Activated CD4-positive, alpha-beta memory T cell treated with anti-CD3 and anti-CD28 coated beads, Interleukin-2, amount 10 ng/mL, durations not matched to agents 7 days and 5 days (primary cell): ENCODE measurements around the gene PSMD1. TPM values are rescaled to one million over a fixed set of nuclear protein-coding genes. Genes with fewer than 3 reads are reported as not detected.

ENCODE experiments used
- CTCF ChIA-PET: fragments of 350-600 bp; sonication (Branson Sonifier 250); formaldehyde crosslinking; loops from one replicate; lab custom pipeline; 2021; ENCODE audit warnings: antibody characterized with exemption, inconsistent platforms; lab: Charles Lee
- POLR2A ChIA-PET: fragments of 350-600 bp; sonication (Branson Sonifier 250); formaldehyde crosslinking; loops from one replicate; lab custom pipeline; 2021; ENCODE audit warnings: antibody characterized with exemption; lab: Charles Lee
- DNase-seq: peaks from one replicate; pipeline ENCODE4 v3.0.0-alpha.2; 2020
- H3K27ac Mint-ChIP-seq: one replicate; pipeline ENCODE4 v1.8.0; 2021; ENCODE audit warnings: mild to moderate bottlenecking, mixed read lengths
- H3K27me3 Mint-ChIP-seq: one replicate; pipeline ENCODE4 v1.8.0; 2021; ENCODE audit warnings: mixed read lengths
- H3K36me3 Mint-ChIP-seq: one replicate; pipeline ENCODE4 v1.8.0; 2021; ENCODE audit warnings: low read depth, mixed read lengths
- H3K4me1 Mint-ChIP-seq: one replicate; pipeline ENCODE4 v1.8.0; 2021; ENCODE audit warnings: mixed read lengths
- H3K4me3 Mint-ChIP-seq: one replicate; pipeline ENCODE4 v1.8.0; 2021; ENCODE audit warnings: mild to moderate bottlenecking, mixed read lengths
- H3K9me3 Mint-ChIP-seq: one replicate; pipeline ENCODE4 v1.8.0; 2021; ENCODE audit warnings: mixed read lengths
- total RNA-seq, 2 experiments: library from RNA; stranded (reverse); gene quantifications; one replicate each; pipeline ENCODE4 v1.2.3, GENCODE V29; 2021

The PSMD1 gene
- total RNA-seq, 2 experiments from 2014 or later = 79.3 to 80.0 TPM

DNA sequence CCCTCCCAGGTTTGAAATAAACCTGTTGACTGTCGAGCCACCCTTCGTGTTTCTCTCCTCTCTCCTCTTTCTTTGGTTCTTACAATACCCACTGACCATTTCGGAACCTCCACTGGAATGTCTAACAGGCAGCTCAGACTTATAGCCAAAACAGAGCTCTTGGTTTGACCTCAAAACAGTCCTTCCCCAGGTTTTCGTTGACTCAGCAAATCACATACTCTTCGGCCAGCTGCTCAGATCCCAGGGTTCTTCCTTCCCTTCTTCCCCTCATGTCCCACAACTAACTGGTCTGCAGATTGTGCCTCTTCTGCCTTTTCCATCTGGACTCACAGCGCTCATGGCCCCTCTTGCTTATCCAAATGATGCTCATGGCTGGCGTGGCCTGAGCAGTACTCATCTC is 146.4 kb downstream of the PSMD1 start:
- Mint-ChIP-seq H3K36me3 (no peaks in the 10 kb centered on the region), H3K27ac (no peak overlapping the region), H3K4me1 (peaks cover 6% of the 10 kb centered on the region), H3K4me3 (no peak overlapping the region), H3K27me3 (peaks cover 19% of the 10 kb centered on the region), H3K9me3 (no peaks in the 10 kb centered on the region)
- no peak for DNase-seq
- POLR2A ChIA-PET = no interaction called here
- CTCF ChIA-PET = no interaction called here

- Mint-ChIP-seq H3K4me3 (no peak overlapping the region), H3K4me1 (peaks cover 2% of the 10 kb centered on the region), H3K36me3 (no peaks in the 10 kb centered on the region), H3K27me3 (peaks cover 16% of the 10 kb centered on the region), H3K27ac (no peak overlapping the region), H3K9me3 (no peaks in the 10 kb centered on the region)
- ChIA-PET POLR2A (no interaction called here), CTCF (no interaction called here)
- no peak for DNase-seq
Measured at GRCh38 chr2:231204146-231204545, 147.5 kb downstream of the PSMD1 start.

DNA sequence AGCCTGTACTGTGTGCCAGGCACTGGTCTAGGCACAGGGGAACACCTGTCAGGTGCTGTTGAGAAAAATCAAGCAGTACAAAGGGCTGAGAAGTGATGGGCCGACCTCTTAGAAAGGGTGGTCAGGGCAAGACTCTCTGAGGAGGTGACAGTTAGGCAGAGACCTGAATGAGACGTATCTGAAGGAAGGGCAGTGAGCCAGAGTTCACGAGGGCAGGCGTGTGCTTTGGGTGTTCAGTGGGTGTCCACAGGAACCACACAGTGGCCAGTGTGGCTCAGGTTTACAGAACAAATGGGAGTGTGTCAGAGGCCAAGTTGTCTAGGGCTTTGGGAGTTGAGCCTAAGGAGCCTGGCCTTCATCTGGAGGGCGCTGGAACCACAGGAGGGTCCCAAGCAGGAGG is 147.9 kb downstream of the PSMD1 start:
- CTCF ChIA-PET = interaction anchor here (0.7 kb wide), 1 partner anchor 196 kb away, joined by 3 read pairs; no protein-coding TSS in a partner anchor
- no peak overlapping the region for H3K4me3 Mint-ChIP-seq
- DNase-seq = no peak
- no peaks in the 10 kb centered on the region for H3K4me1 Mint-ChIP-seq
- POLR2A ChIA-PET = no interaction called here
- H3K27ac Mint-ChIP-seq = no peak overlapping the region
- no peaks in the 10 kb centered on the region for H3K36me3 Mint-ChIP-seq
- no peaks in the 10 kb centered on the region for H3K9me3 Mint-ChIP-seq
- peaks cover 14% of the 10 kb centered on the region for H3K27me3 Mint-ChIP-seq

- H3K9me3 Mint-ChIP-seq = no peaks in the 10 kb centered on the region
- no peak for DNase-seq
- H3K27ac Mint-ChIP-seq = no peak overlapping the region
- CTCF ChIA-PET = no interaction called here
- no peaks in the 10 kb centered on the region for H3K36me3 Mint-ChIP-seq
- no peaks in the 10 kb centered on the region for H3K27me3 Mint-ChIP-seq
- POLR2A ChIA-PET = no interaction called here
- H3K4me3 Mint-ChIP-seq = no peak overlapping the region
- no peaks in the 10 kb centered on the region for H3K4me1 Mint-ChIP-seq
Measured at GRCh38 chr2:231207734-231208133, 151.1 kb downstream of the PSMD1 start.

DNA sequence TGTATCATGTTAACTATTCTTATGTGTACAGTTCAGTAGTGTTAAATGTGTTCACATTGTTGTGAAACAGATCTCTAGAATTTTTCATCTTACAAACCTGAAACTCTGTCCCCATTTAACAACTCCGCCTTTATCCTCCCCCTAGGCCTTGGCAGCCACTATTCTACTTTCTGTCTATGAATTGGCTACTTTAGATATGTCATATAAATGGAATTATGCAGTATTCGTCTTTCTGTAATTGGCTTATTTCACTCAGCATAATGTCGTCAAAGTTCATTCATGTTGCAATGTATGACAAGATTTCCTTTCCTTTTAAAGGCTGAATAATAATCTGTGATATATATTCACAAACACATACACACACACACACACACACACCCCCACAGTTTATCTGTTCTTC is 154.1 kb downstream of the PSMD1 start:
- no peaks in the 10 kb centered on the region for H3K36me3 Mint-ChIP-seq
- H3K9me3 Mint-ChIP-seq = no peaks in the 10 kb centered on the region
- no peak for DNase-seq
- H3K27me3 Mint-ChIP-seq = peaks cover 2% of the 10 kb centered on the region
- ChIA-PET CTCF (no interaction called here), POLR2A (no interaction called here)
- no peak overlapping the region for H3K4me3 Mint-ChIP-seq
- no peaks in the 10 kb centered on the region for H3K4me1 Mint-ChIP-seq
- H3K27ac Mint-ChIP-seq = no peak overlapping the region

DNA sequence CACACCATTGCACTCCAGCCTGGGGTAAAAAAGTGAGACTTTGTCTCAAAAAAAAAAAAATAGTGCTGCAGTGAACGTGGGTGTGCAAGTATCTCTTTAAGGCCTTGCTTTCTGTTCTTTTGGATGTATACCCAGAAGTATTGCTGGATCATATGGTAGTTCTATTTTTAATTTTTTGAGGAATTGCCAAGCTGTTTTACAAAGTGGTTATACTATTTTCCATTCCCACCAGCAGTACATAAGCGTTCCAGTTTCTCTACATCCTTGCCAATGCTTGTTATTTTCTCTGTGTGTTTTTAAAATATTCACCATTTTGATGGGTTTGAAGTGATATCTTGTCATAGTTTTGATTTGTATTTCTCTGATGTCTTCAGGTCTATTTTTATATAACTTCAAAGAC is 154.8 kb downstream of the PSMD1 start:
- ChIA-PET CTCF (no interaction called here), POLR2A (no interaction called here)
- Mint-ChIP-seq H3K27me3 (peaks cover 2% of the 10 kb centered on the region), H3K9me3 (no peaks in the 10 kb centered on the region), H3K4me1 (no peaks in the 10 kb centered on the region), H3K27ac (no peak overlapping the region), H3K36me3 (no peaks in the 10 kb centered on the region), H3K4me3 (no peak overlapping the region)
- no peak for DNase-seq

DNA sequence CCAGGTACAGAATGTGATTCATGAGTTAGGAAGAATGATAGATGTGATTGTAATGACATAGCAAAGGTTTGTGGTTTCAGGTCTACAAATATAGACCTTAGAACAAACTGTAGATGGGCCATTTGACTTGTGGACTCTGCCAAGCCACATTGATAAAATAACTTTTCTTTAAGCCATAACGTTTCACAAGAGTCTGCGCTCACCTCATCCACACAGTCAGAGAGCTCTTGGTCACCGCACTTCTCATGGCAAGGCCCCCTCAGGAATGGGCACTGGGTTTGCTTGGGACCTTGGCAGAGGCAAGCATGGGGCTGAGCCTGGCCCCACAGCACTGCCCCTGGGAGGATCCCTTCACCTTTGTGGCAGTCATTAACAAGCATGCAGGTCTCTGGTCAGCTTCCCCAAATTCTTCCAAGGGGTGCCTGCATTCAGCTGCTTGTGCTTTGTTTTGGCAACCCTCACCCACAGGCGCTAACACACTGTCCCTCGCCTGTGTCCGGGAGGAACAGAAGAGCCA is 155.7 kb downstream of the PSMD1 start:
- no peak for DNase-seq
- no peaks in the 10 kb centered on the region for H3K36me3 Mint-ChIP-seq
- H3K9me3 Mint-ChIP-seq = no peaks in the 10 kb centered on the region
- CTCF ChIA-PET = no interaction called here
- peaks cover 2% of the 10 kb centered on the region for H3K27me3 Mint-ChIP-seq
- POLR2A ChIA-PET = no interaction called here
- H3K4me1 Mint-ChIP-seq = no peaks in the 10 kb centered on the region
- no peak overlapping the region for H3K4me3 Mint-ChIP-seq
- H3K27ac Mint-ChIP-seq = no peak overlapping the region

DNA sequence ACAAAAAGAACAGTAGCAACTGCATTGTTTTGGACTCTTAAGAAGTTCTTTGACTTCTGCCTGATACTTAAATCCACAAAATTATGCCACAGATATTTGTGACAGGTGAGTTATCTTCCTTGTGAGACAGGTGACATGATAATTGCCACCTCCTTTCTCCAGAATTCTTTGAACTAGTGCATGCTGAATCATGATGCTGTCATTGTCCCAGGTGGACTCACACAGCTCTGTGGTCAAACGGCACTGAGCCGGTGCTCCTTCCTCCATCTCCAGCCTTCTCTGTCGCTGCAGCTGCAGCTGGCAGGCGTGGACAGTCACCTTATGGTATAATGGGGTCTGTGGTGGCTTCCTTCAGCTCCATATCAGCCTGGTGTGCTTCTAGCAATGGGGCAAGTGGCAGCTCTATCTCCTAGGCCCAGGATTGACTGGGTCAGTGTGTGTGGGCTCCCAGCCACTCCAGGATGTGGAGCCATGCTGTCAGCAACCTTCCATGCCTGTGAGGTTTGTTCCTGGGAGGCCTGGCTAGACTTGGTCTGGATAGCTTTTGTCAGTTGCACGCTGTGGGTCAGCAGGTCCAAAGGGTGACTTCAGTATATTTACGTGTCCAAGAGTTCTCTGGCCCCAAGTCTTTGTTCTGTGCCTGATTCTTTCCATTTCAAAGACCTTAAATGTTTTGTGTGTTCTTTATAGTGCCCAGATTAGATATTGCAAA is 157.4 kb downstream of the PSMD1 start:
- Mint-ChIP-seq H3K4me1 (no peaks in the 10 kb centered on the region), H3K9me3 (no peaks in the 10 kb centered on the region), H3K27ac (no peak overlapping the region), H3K27me3 (peaks cover 2% of the 10 kb centered on the region), H3K36me3 (no peaks in the 10 kb centered on the region), H3K4me3 (no peak overlapping the region)
- CTCF ChIA-PET = no interaction called here
- DNase-seq = no peak
- POLR2A ChIA-PET = no interaction called here

GRCh38 chr2:231218366-231218765 is 161.7 kb downstream of the PSMD1 start:
- Mint-ChIP-seq H3K9me3 (no peaks in the 10 kb centered on the region), H3K27me3 (peaks cover 2% of the 10 kb centered on the region), H3K4me3 (no peak overlapping the region), H3K36me3 (no peaks in the 10 kb centered on the region), H3K4me1 (no peaks in the 10 kb centered on the region), H3K27ac (no peak overlapping the region)
- CTCF ChIA-PET = no interaction called here
- no peak for DNase-seq
- POLR2A ChIA-PET = no interaction called here

- Mint-ChIP-seq H3K9me3 (no peaks in the 10 kb centered on the region), H3K27me3 (peaks cover 2% of the 10 kb centered on the region), H3K4me3 (no peak overlapping the region), H3K27ac (no peak overlapping the region), H3K36me3 (no peaks in the 10 kb centered on the region), H3K4me1 (no peaks in the 10 kb centered on the region)
- POLR2A ChIA-PET = no interaction called here
- CTCF ChIA-PET = no interaction called here
- no peak for DNase-seq
Measured at GRCh38 chr2:231219289-231219688, 162.6 kb downstream of the PSMD1 start.

GRCh38 chr2:231221761-231222160 is 165.1 kb downstream of the PSMD1 start:
- ChIA-PET CTCF (no interaction called here), POLR2A (no interaction called here)
- no peak for DNase-seq
- H3K27me3 Mint-ChIP-seq = no peaks in the 10 kb centered on the region
- H3K36me3 Mint-ChIP-seq = no peaks in the 10 kb centered on the region
- no peak overlapping the region for H3K4me3 Mint-ChIP-seq
- no peaks in the 10 kb centered on the region for H3K4me1 Mint-ChIP-seq
- no peaks in the 10 kb centered on the region for H3K9me3 Mint-ChIP-seq
- H3K27ac Mint-ChIP-seq = no peak overlapping the region

Other genes starting within 250 kb of the PSMD1 start
- gene ITM2C, start 191.9 kb upstream of the PSMD1 start, total RNA-seq = 10 to 100 TPM; 25.4 to 26.8 TPM
- gene GPR55, start 131.6 kb upstream of the PSMD1 start, total RNA-seq = 1 to 10 TPM; 7.3 to 7.4 TPM
- gene SPATA3, start 60.7 kb upstream of the PSMD1 start, total RNA-seq = under 1 TPM in 1 of 2 experiments, not detected in 1; 0.35 TPM
- under 1 TPM; 0.35 to 0.98 TPM for gene C2orf72, start 19.3 kb upstream of the PSMD1 start, total RNA-seq
- under 1 TPM; 0.10 to 0.13 TPM for gene HTR2B, start 68.2 kb downstream of the PSMD1 start, total RNA-seq
- under 1 TPM; 0.50 to 0.55 TPM for gene ARMC9, start 141.8 kb downstream of the PSMD1 start, total RNA-seq